ENCODE measurements around the gene SMYD3. TPM values are rescaled to one million over a fixed set of nuclear protein-coding genes. Genes with fewer than 3 reads are reported as not detected.

SMYD3 gene
- total and polyA plus RNA-seq, 2 of the 13 experiments (the other 11 are each of a cell fraction or from before 2014, with no cell fraction given), result 27.7 to 35.8 TPM

DNA sequence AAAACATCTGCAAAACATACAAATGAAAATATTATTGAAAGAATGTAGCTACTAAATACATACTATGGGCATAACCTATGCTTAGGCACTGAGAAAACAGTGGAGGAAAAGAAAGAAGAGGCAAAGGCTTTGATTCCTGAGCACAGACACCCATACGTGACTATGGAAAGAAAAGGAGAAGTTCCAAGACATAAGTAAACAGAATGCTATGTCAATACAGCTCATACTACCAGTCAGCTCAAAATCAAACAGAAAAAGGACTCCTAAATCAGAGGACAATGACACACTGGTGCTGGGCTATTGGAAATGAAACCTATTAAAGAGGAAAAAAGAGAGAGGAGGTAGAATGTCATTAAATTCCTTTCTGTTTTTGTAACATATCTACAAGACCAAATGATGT is 225.4 kb downstream of the SMYD3 start:
- 8% methylated on average over 1 of the region's 1 CpG for WGBS (ENCODE audit: low lambda C conversion rate)
- CTCF ChIA-PET (ENCODE audit: low intra/inter-chr PET ratio, low total read pairs), result no interaction called here
- TF ChIP-seq MAFK (conservative IDR thresholded peaks at IDR 0.05 in 1 of 2, IDR thresholded peaks at IDR 0.05 in 1 of 2; ENCODE audit: low read length in 2 of 2), result 0 out of 4 replicates have a peak, but pooled peaks of 1 of the 2 experiments have one; percentile 13
- TF ChIP-seq SOX5 (CRISPR knock-in tag; IDR thresholded peaks at IDR 0.05; ENCODE audit: borderline replicate concordance), result peak; percentile 48; the same call in 1 of the 2 replicates
- TF ChIP-seq, protein P1, sequence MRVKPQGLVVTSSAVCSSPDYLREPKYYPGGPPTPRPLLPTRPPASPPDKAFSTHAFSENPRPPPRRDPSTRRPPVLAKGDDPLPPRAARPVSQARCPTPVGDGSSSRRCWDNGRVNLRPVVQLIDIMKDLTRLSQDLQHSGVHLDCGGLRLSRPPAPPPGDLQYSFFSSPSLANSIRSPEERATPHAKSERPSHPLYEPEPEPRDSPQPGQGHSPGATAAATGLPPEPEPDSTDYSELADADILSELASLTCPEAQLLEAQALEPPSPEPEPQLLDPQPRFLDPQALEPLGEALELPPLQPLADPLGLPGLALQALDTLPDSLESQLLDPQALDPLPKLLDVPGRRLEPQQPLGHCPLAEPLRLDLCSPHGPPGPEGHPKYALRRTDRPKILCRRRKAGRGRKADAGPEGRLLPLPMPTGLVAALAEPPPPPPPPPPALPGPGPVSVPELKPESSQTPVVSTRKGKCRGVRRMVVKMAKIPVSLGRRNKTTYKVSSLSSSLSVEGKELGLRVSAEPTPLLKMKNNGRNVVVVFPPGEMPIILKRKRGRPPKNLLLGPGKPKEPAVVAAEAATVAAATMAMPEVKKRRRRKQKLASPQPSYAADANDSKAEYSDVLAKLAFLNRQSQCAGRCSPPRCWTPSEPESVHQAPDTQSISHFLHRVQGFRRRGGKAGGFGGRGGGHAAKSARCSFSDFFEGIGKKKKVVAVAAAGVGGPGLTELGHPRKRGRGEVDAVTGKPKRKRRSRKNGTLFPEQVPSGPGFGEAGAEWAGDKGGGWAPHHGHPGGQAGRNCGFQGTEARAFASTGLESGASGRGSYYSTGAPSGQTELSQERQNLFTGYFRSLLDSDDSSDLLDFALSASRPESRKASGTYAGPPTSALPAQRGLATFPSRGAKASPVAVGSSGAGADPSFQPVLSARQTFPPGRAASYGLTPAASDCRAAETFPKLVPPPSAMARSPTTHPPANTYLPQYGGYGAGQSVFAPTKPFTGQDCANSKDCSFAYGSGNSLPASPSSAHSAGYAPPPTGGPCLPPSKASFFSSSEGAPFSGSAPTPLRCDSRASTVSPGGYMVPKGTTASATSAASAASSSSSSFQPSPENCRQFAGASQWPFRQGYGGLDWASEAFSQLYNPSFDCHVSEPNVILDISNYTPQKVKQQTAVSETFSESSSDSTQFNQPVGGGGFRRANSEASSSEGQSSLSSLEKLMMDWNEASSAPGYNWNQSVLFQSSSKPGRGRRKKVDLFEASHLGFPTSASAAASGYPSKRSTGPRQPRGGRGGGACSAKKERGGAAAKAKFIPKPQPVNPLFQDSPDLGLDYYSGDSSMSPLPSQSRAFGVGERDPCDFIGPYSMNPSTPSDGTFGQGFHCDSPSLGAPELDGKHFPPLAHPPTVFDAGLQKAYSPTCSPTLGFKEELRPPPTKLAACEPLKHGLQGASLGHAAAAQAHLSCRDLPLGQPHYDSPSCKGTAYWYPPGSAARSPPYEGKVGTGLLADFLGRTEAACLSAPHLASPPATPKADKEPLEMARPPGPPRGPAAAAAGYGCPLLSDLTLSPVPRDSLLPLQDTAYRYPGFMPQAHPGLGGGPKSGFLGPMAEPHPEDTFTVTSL (CRISPR knock-in tag; IDR thresholded peaks at IDR 0.05; ENCODE audit: borderline replicate concordance), result peak; percentile 73; the same call in 1 of the 2 replicates
- peak; percentile 20; the same call in 1 of the 2 replicates for TF ChIP-seq BCL6 (CRISPR knock-in tag; IDR thresholded peaks at IDR 0.05)
- 0 out of 2 replicates have a peak, but pooled peaks have one; percentile 17 for TF ChIP-seq PHF21A (CRISPR knock-in tag; IDR thresholded peaks at IDR 0.05)
- TF ChIP-seq RXRB (CRISPR knock-in tag; IDR thresholded peaks at IDR 0.05; ENCODE audit: borderline replicate concordance), result 0 out of 2 replicates have a peak, but pooled peaks have one; percentile 30
- no peak for TF ChIP-seq SIX4 (CRISPR knock-in tag; IDR thresholded peaks at IDR 0.05)
- TF ChIP-seq, protein P2, sequence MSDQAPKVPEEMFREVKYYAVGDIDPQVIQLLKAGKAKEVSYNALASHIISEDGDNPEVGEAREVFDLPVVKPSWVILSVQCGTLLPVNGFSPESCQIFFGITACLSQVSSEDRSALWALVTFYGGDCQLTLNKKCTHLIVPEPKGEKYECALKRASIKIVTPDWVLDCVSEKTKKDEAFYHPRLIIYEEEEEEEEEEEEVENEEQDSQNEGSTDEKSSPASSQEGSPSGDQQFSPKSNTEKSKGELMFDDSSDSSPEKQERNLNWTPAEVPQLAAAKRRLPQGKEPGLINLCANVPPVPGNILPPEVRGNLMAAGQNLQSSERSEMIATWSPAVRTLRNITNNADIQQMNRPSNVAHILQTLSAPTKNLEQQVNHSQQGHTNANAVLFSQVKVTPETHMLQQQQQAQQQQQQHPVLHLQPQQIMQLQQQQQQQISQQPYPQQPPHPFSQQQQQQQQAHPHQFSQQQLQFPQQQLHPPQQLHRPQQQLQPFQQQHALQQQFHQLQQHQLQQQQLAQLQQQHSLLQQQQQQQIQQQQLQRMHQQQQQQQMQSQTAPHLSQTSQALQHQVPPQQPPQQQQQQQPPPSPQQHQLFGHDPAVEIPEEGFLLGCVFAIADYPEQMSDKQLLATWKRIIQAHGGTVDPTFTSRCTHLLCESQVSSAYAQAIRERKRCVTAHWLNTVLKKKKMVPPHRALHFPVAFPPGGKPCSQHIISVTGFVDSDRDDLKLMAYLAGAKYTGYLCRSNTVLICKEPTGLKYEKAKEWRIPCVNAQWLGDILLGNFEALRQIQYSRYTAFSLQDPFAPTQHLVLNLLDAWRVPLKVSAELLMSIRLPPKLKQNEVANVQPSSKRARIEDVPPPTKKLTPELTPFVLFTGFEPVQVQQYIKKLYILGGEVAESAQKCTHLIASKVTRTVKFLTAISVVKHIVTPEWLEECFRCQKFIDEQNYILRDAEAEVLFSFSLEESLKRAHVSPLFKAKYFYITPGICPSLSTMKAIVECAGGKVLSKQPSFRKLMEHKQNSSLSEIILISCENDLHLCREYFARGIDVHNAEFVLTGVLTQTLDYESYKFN (CRISPR knock-in tag; conservative IDR thresholded peaks at IDR 0.05), result peak; percentile 45; the same call in 1 of the 2 replicates
- TF ChIP-seq, protein P3, sequence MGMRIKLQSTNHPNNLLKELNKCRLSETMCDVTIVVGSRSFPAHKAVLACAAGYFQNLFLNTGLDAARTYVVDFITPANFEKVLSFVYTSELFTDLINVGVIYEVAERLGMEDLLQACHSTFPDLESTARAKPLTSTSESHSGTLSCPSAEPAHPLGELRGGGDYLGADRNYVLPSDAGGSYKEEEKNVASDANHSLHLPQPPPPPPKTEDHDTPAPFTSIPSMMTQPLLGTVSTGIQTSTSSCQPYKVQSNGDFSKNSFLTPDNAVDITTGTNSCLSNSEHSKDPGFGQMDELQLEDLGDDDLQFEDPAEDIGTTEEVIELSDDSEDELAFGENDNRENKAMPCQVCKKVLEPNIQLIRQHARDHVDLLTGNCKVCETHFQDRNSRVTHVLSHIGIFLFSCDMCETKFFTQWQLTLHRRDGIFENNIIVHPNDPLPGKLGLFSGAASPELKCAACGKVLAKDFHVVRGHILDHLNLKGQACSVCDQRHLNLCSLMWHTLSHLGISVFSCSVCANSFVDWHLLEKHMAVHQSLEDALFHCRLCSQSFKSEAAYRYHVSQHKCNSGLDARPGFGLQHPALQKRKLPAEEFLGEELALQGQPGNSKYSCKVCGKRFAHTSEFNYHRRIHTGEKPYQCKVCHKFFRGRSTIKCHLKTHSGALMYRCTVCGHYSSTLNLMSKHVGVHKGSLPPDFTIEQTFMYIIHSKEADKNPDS (CRISPR knock-in tag; IDR thresholded peaks at IDR 0.05), result no peak
- TF ChIP-seq ZNF614 (CRISPR knock-in tag; IDR thresholded peaks at IDR 0.05; ENCODE audit: borderline replicate concordance), result peak; percentile 45; the same call in 1 of the 2 replicates
- no peak for TF ChIP-seq ZNF775 (CRISPR knock-in tag; IDR thresholded peaks at IDR 0.05; ENCODE audit: borderline replicate concordance)
- no peak for TF ChIP-seq TMF1 (CRISPR knock-in tag; IDR thresholded peaks at IDR 0.05; ENCODE audit: low read depth)

More for the DNA sequence above, 225.4 kb downstream of the SMYD3 start:
- Histone ChIP-seq H3K79me2 (ENCODE audit: insufficient read depth, low read length) (no peaks in the 10 kb centered on the region), H2AFZ (ENCODE audit: low read length) (no peak overlapping the region), H3K4me1 (ENCODE audit: insufficient read depth, low read length) (peaks cover 14% of the 10 kb centered on the region), H3K9ac (ENCODE audit: insufficient read depth, low read depth, low read length) (no peak overlapping the region), H3K4me3 (replicated peaks in 1 of 3; ENCODE audit: insufficient read depth in 1 of 3, low read depth in 2 of 3, low read length in 3 of 3) (no peak overlapping the region), H3K36me3 (replicated peaks in 1 of 2; ENCODE audit: control insufficient read depth in 1 of 2, insufficient read depth in 2 of 2, low read length in 2 of 2) (no peaks in the 10 kb centered on the region), H3K9me3 (ENCODE audit: low read length) (no peaks in the 10 kb centered on the region), H4K20me1 (ENCODE audit: insufficient read depth, low read length) (no peaks in the 10 kb centered on the region), H3K27me3 (ENCODE audit: control insufficient read depth in 1 of 2, insufficient read depth in 2 of 2, low read length in 2 of 2) (no peaks in the 10 kb centered on the region), H3K4me2 (ENCODE audit: low read depth, low read length) (peak overlapping the region; percentile 30; the same call in 1 of the 2 replicates), H3K27ac (ENCODE audit: extremely low read length, insufficient read depth, low read length) (peak overlapping the region; percentile 19)
- peak; percentile 63 for DNase-seq (ENCODE audit: low spot score)
- peak; percentile 97 for ATAC-seq
- FAIRE-seq, result peak; percentile 72
- BruUV-seq (replicated peaks), result no TSS peak
- in situ Hi-C loops (cut with HindIII; ENCODE audit: extremely low pct_ligation_motif_present, low pct_unique_long_range_greater_than_20kb), result loop anchor here (10.0 kb wide), 1 partner anchor 267 kb away; no protein-coding TSS in a partner anchor
- POLR2A ChIA-PET, result no interaction called here
- intact Hi-C loops (cut with micrococcal nuclease; ENCODE audit: unreplicated experiment), result loop anchor here (2.0 kb wide), 1 partner anchor 165 kb away; no protein-coding TSS in a partner anchor
